Upper lobe of right lung (tissue), 1 donor: ENCODE results near the gene IFIT3. TPM values are rescaled to one million over a fixed set of nuclear protein-coding genes. Genes with fewer than 3 reads are reported as not detected.
A peak's percentile ranks its signal among the peaks of the same experiment; 100 is the strongest.

Experiments used
- ATAC-seq: fragments of 200-7000 bp; cut with Tn5 transposase; one replicate; pipeline ENCODE4 v1.9.1; 2020; ENCODE audit warnings: mild to moderate bottlenecking, moderate library complexity
- DNase-seq: peaks from one replicate; pipeline ENCODE4 v3.0.0-alpha.2; 2020
- H3K27ac ChIP-seq: fragments of 200-600 bp; one replicate; pipeline ENCODE4 v1.8.0; 2022
- H3K27me3 ChIP-seq: fragments of 200-600 bp; one replicate; pipeline ENCODE4 v1.8.0; 2022; ENCODE audit warnings: mild to moderate bottlenecking
- H3K36me3 ChIP-seq: fragments of 200-600 bp; one replicate; pipeline ENCODE4 v1.8.0; 2022
- H3K4me1 ChIP-seq: fragments of 200-600 bp; one replicate; pipeline ENCODE4 v1.8.0; 2022
- H3K4me3 ChIP-seq: fragments of 200-600 bp; one replicate; pipeline ENCODE4 v1.8.0; 2022; ENCODE audit warnings: mild to moderate bottlenecking
- H3K9me3 ChIP-seq: fragments of 200-600 bp; one replicate; pipeline ENCODE4 v1.8.0; 2022
- CTCF ChIP-seq: fragments of 200-600 bp; IDR thresholded peaks from one replicate; pipeline ENCODE4 v1.8.0; 2022; ENCODE audit warnings: antibody characterized with exemption
- intact Hi-C: fragments of 100-400 bp; cut with DNase I; formaldehyde crosslinking; loops from one replicate; pipeline ENCODE4 v1.11.0; 2022
- total RNA-seq: library from RNA; stranded (reverse); fragmentation: NEBNext Ultra II Directional; extraction: Animal tissue kit (Norgen Biotek cat#: 25700); gene quantifications from one replicate; pipeline ENCODE4 v1.2.1, GENCODE V29; 2021
- donor health status: DM: no; HTN: yes; CAD: no; lungs with severe emphysema.

Gene IFIT3
- total RNA-seq, 1 donor from 2014 or later: 78.0 TPM

GRCh38 chr10:89295597-89295996 lies 32.2 kb upstream of the IFIT3 start:
- no peaks in the 10 kb centered on the region for H3K27me3 ChIP-seq
- DNase-seq (no peak), ATAC-seq (peak; percentile 51)
- no peaks in the 10 kb centered on the region for H3K36me3 ChIP-seq
- no peaks in the 10 kb centered on the region for H3K9me3 ChIP-seq
- intact Hi-C loops: no loop called here
- no peak overlapping the region for H3K4me3 ChIP-seq
- H3K27ac ChIP-seq: peak overlapping the region; percentile 75
- H3K4me1 ChIP-seq: peaks cover 17% of the 10 kb centered on the region
- TF ChIP-seq CTCF: no peak

- Histone ChIP-seq H3K27ac (peak overlapping the region; percentile 75), H3K4me1 (peaks cover 21% of the 10 kb centered on the region), H3K4me3 (no peak overlapping the region), H3K27me3 (no peaks in the 10 kb centered on the region), H3K9me3 (no peaks in the 10 kb centered on the region), H3K36me3 (no peaks in the 10 kb centered on the region)
- ATAC-seq: peak; percentile 76
- intact Hi-C loops: no loop called here
- no peak for TF ChIP-seq CTCF
- DNase-seq: no peak
Measured at GRCh38 chr10:89296220-89296648, 31.6 kb upstream of the IFIT3 start.

GRCh38 chr10:89297356-89297755 lies 30.4 kb upstream of the IFIT3 start:
- Histone ChIP-seq H3K36me3 (no peaks in the 10 kb centered on the region), H3K4me1 (peaks cover 23% of the 10 kb centered on the region), H3K9me3 (no peaks in the 10 kb centered on the region), H3K4me3 (no peak overlapping the region), H3K27ac (no peak overlapping the region), H3K27me3 (no peaks in the 10 kb centered on the region)
- DNase-seq (no peak), ATAC-seq (no peak)
- intact Hi-C loops: no loop called here
- TF ChIP-seq CTCF: no peak

GRCh38 chr10:89297791-89298190 lies 30.0 kb upstream of the IFIT3 start:
- no peak for TF ChIP-seq CTCF
- no peak overlapping the region for H3K4me3 ChIP-seq
- intact Hi-C loops: no loop called here
- H3K9me3 ChIP-seq: no peaks in the 10 kb centered on the region
- DNase-seq (no peak), ATAC-seq (no peak)
- H3K36me3 ChIP-seq: no peaks in the 10 kb centered on the region
- peaks cover 27% of the 10 kb centered on the region for H3K4me1 ChIP-seq
- no peak overlapping the region for H3K27ac ChIP-seq
- no peaks in the 10 kb centered on the region for H3K27me3 ChIP-seq

GRCh38 chr10:89299031-89299430 lies 28.8 kb upstream of the IFIT3 start:
- Histone ChIP-seq H3K27ac (no peak overlapping the region), H3K36me3 (no peaks in the 10 kb centered on the region), H3K27me3 (no peaks in the 10 kb centered on the region), H3K4me3 (no peak overlapping the region), H3K4me1 (peaks cover 38% of the 10 kb centered on the region), H3K9me3 (no peaks in the 10 kb centered on the region)
- TF ChIP-seq CTCF: no peak
- intact Hi-C loops: no loop called here
- DNase-seq (no peak), ATAC-seq (no peak)

- H3K4me3 ChIP-seq: peak overlapping the region; percentile 67
- no peaks in the 10 kb centered on the region for H3K9me3 ChIP-seq
- H3K27ac ChIP-seq: peak overlapping the region; percentile 96
- no peaks in the 10 kb centered on the region for H3K27me3 ChIP-seq
- ATAC-seq (peak; percentile 79), DNase-seq (no peak)
- intact Hi-C loops: no loop called here
- no peak for TF ChIP-seq CTCF
- peaks cover 4% of the 10 kb centered on the region for H3K36me3 ChIP-seq
- peaks cover 34% of the 10 kb centered on the region for H3K4me1 ChIP-seq
Measured at GRCh38 chr10:89301232-89301631, 26.6 kb upstream of the IFIT3 start.
